HepG2 (cell line): ENCODE data around the gene CCDC57. TPM values are rescaled to one million over a fixed set of nuclear protein-coding genes. Genes with fewer than 3 reads are reported as not detected.
A peak's percentile ranks its signal among the peaks of the same experiment; 100 is the strongest.

Source experiments
- ARID2 ChIP-seq: sonication (generic); formaldehyde crosslinking; IDR thresholded peaks from 2 replicates; pipeline ENCODE4 v1.8.1; 2022; ENCODE audit warnings: mild to moderate bottlenecking, missing genetic modification reagents, borderline replicate concordance
- BHLHE40 ChIP-seq: IDR thresholded peaks from 2 replicates; pipeline ENCODE4 v1.6.1; 2011; ENCODE audit warnings: low read length, improper control_type of control experiment
- FOXK1 ChIP-seq: sonication (generic); formaldehyde crosslinking; IDR thresholded peaks from 2 replicates; pipeline ENCODE4 v1.4.0; 2020; ENCODE audit warnings: low read depth, missing genetic modification reagents, borderline replicate concordance
- FOXO1 ChIP-seq: sonication (generic); formaldehyde crosslinking; IDR thresholded peaks from 2 replicates; pipeline ENCODE4 v1.4.0; 2020; ENCODE audit warnings: missing genetic modification reagents
- MAFG ChIP-seq: sonication (generic); formaldehyde crosslinking; IDR thresholded peaks from 2 replicates; pipeline ENCODE4 v1.5.1; 2020; ENCODE audit warnings: mild to moderate bottlenecking, missing genetic modification reagents
- NFATC3 ChIP-seq: sonication (generic); formaldehyde crosslinking; IDR thresholded peaks from 2 replicates; pipeline ENCODE4 v1.5.1; 2020; ENCODE audit warnings: mild to moderate bottlenecking, missing genetic modification reagents
- ZHX1 ChIP-seq: sonication (generic); formaldehyde crosslinking; IDR thresholded peaks from 2 replicates; pipeline ENCODE4 v1.8.1; 2022; ENCODE audit warnings: low read depth, mild to moderate bottlenecking, missing genetic modification reagents
- ZNF318 ChIP-seq: sonication (generic); formaldehyde crosslinking; IDR thresholded peaks from 2 replicates; pipeline ENCODE4 v1.4.0; 2020; ENCODE audit warnings: mild to moderate bottlenecking, missing genetic modification reagents
- ZNF337 ChIP-seq: sonication (generic); formaldehyde crosslinking; IDR thresholded peaks from 2 replicates; pipeline ENCODE4 v1.5.1; 2020; ENCODE audit warnings: missing genetic modification reagents, low read depth, mild to moderate bottlenecking, borderline replicate concordance
- ZNF619 ChIP-seq: sonication (generic); formaldehyde crosslinking; IDR thresholded peaks from 2 replicates; pipeline ENCODE4 v1.4.0; 2020; ENCODE audit warnings: mild to moderate bottlenecking, missing genetic modification reagents
- ZNF646 ChIP-seq: sonication (generic); formaldehyde crosslinking; IDR thresholded peaks from 2 replicates; pipeline ENCODE4 v1.9.0; 2021; ENCODE audit warnings: mild to moderate bottlenecking, missing genetic modification reagents
- polyA plus RNA-seq, 8 experiments: library from polyadenylated mRNA; depleted of rRNA in 3 of 8; stranded (reverse) in 7 of 8; unstranded in 1 of 8; fragments of >200 nt; fragmentation: Illumina TruSeq in 4 of 8; extraction: Trizol in 4 of 8; gene quantifications; 2 replicates each; pipeline versions ENCODE4 v1.2.1 to v1.2.3, GENCODE V29; 2011 to 2016; ENCODE audit warnings: low read depth in 4 of 8, missing spikeins in 1 of 8, mixed read lengths in 1 of 8; ENCODE audit not compliant: insufficient read depth in 1 of 8
- total RNA-seq, 5 experiments: library from RNA; depleted of rRNA; stranded (reverse); fragments of >200 nt; fragmentation: Illumina TruSeq; extraction: Trizol; gene quantifications; 2 replicates each; pipeline ENCODE4 v1.2.3, GENCODE V29; 2016; ENCODE audit warnings: low read depth in 1 of 5

Gene CCDC57
- total and polyA plus RNA-seq, 2 of the 13 experiments (the other 11 are each of a cell fraction or from before 2014, with no cell fraction given), result 59.3 to 59.9 TPM

- TF ChIP-seq ZNF318 (CRISPR knock-in tag) (no peak), MAFG (CRISPR knock-in tag) (peak; percentile 76), ZNF337 (CRISPR knock-in tag) (no peak), BHLHE40 (no peak), ZNF619 (no peak), FOXO1 (CRISPR knock-in tag) (no peak; the same call in none of the 2 replicates), NFATC3 (CRISPR knock-in tag) (no peak), ZHX1 (peak; percentile 80), FOXK1 (CRISPR knock-in tag) (peak; percentile 41; the same call in 1 of the 2 replicates), ARID2 (0 out of 2 replicates have a peak, but pooled peaks have one; percentile 22), ZNF646 (no peak)
These were observed 5.0 kb upstream of the CCDC57 start (continued) for GRCh38 chr17:82217530-82218204.
